Lung microvascular endothelial cell (primary cell): Measurements from ENCODE around the gene IL36G. TPM values are rescaled to one million over a fixed set of nuclear protein-coding genes. Genes with fewer than 3 reads are reported as not detected.

Experiments
- DNase-seq, 2 donors: peaks; one replicate each; pipeline versions ENCODE4 v3.0.0 to v3.0.0-alpha.2; 2010; ENCODE audit warnings: low read depth in 2 of 2
- total RNA-seq: library from RNA; depleted of rRNA; stranded (reverse); fragments of >200 nt; gene quantifications from 2 replicates; pipeline ENCODE4 v1.2.1, GENCODE V29; 2014

The IL36G gene
- total RNA-seq, 1 donor from 2014 or later = not detected

GRCh38 chr2:112972423-112973086, 5.3 kb upstream of the IL36G start:
- DNase-seq = no peak

GRCh38 chr2:112973156-112973555, 4.7 kb upstream of the IL36G start:
- DNase-seq = no peak

- no peak for DNase-seq
These were observed 1.9 kb downstream of the IL36G start for GRCh38 chr2:112979731-112980130.

- no peak for DNase-seq
These were observed 2.7 kb downstream of the IL36G start for GRCh38 chr2:112980537-112980936.

GRCh38 chr2:112985090-112985489, 7.3 kb downstream of the IL36G start:
- DNase-seq = no peak

- DNase-seq = no peak
These were observed 11.8 kb downstream of the IL36G start for GRCh38 chr2:112989611-112990010.

GRCh38 chr2:112993831-112994230, 16.0 kb downstream of the IL36G start:
- no peak for DNase-seq

GRCh38 chr2:112994648-112995047, 16.8 kb downstream of the IL36G start:
- no peak for DNase-seq

- no peak for DNase-seq
These were observed 17.6 kb downstream of the IL36G start for GRCh38 chr2:112995346-112995920.

- no peak for DNase-seq
These were observed 18.8 kb downstream of the IL36G start for GRCh38 chr2:112996635-112997034.

GRCh38 chr2:112997151-112997550, 19.3 kb downstream of the IL36G start:
- no peak for DNase-seq

GRCh38 chr2:113000436-113000835, 22.6 kb downstream of the IL36G start:
- no peak for DNase-seq

GRCh38 chr2:113002677-113003076, 24.9 kb downstream of the IL36G start:
- no peak for DNase-seq

- DNase-seq = no peak
These were observed 27.3 kb downstream of the IL36G start, which contains the start of gene IL36A for GRCh38 chr2:113005030-113005509. TSS of gene IL36A (plus strand) at chr2:113005459. CDS start at chr2:113005872, 413 bp downstream.

- no peak for DNase-seq
These were observed 29.4 kb downstream of the IL36G start for GRCh38 chr2:113007250-113007649.

GRCh38 chr2:113009622-113010021, 31.8 kb downstream of the IL36G start:
- no peak for DNase-seq

GRCh38 chr2:113010088-113010487, 32.3 kb downstream of the IL36G start:
- no peak for DNase-seq

- no peak for DNase-seq
These were observed 33.3 kb downstream of the IL36G start for GRCh38 chr2:113011108-113011507.

- DNase-seq = no peak
These were observed 34.9 kb downstream of the IL36G start for GRCh38 chr2:113012436-113013335.

- DNase-seq = no peak
These were observed 35.5 kb downstream of the IL36G start for GRCh38 chr2:113013336-113013661.

- no peak for DNase-seq
These were observed 36.3 kb downstream of the IL36G start for GRCh38 chr2:113014067-113014466.

- DNase-seq = no peak
These were observed 37.2 kb downstream of the IL36G start for GRCh38 chr2:113015042-113015441.
